GM19043 (cell line): ENCODE data around the gene MRPS34.

Experiments used
- ATAC-seq: cut with Tn5 transposase; IDR thresholded peaks from one replicate; pipeline ENCODE4 v1.9.1; 2021; ENCODE audit warnings: low read depth; ENCODE audit not compliant: unreplicated experiment

MRPS34 gene

GRCh38 chr16:1731603-1732002, 41.3 kb downstream of the MRPS34 start:
- ATAC-seq = no peak

- ATAC-seq = no peak
Observed at GRCh38 chr16:1731073-1731472, 41.9 kb downstream of the MRPS34 start.

GRCh38 chr16:1729445-1729844, 43.5 kb downstream of the MRPS34 start:
- ATAC-seq = no peak

- ATAC-seq = no peak
Observed at GRCh38 chr16:1729026-1729425, 43.9 kb downstream of the MRPS34 start.

DNA sequence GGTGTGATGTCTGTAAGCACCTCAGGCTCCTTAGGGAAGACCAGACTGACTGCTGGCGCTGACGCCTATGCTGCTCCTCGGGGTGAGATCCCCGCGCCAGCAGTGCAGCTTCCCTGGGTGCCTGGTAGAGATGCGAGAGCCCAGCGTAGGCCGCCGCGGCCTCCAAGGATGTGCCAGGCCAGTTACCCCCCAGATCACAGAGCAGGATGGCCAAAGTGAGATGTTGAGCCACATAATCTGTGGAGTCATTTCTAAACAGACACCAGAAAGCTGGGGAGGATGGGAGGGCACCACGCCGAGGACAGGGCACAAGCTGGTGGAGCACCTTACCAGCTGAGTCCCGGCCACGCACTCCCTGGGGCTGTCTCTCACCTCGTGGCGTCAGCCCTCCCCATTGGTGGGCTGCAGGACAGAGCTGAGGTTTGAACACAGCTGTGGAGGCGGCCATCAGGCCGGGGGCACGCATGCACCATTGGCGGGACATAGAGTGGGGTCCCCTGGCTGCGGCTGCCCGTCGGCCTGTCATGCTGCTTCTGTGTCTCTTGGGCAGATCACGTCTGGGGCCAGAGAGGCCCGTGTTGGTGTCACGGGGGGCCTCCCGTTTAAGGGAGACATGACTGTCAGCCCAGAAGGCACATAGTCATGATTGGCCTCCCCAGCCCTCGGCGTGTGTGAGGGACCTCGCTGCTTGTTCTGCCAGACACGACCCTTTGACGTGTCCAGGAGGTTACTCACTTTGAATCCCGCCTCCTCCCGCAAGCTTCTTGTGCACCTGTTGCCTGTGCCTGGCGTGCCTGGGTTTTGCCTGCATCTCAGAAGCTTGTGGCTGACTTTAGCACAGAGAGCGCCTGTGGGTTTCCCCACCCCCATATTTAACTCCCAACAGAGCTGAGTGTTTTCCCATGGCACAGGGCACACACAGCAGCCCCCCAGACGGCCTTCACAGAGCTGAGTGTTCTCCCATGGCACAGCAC, 45.0 kb downstream of the MRPS34 start:
- no peak for ATAC-seq

DNA sequence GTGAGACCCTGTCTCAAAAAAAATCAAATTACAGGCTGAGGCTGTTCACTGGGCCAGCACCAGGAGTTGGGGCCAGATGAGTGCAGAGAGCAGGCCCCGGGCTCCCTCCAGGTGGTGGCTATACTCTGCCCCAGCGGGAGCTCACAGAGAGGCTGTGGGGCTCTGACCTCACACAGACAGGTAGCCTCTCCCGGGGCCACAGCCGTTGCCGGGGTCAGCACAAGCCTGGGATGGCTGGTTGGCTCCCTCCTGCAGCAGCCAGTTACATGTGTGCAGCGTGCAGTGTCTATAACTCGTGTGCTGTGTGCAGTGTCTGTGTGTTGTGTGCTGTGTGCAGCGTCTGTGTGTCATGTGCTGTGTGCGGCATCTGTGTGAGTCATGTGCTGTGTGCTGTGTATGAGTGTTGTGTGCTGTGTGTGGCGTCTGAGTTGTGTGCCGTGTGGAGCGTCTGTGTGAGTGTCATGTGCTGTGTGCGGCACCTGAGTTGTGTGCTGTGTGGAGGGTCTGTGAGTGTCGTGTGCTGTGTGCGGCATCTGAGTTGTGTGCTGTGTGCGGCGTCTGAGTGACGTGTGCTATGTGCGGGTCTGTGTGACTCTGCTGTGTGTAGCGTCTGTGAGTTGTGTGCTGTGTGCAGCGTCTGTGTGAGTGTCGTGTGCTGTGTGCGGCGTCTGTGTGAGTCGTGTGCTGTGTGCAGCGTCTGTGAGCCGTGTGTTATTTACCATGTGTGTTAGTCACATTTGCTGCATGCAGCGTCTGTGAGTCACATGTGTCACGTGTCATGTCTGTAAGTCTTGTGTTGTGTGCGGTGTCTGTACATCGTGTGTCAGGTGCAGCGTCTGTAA, 46.1 kb downstream of the MRPS34 start:
- no peak for ATAC-seq

DNA sequence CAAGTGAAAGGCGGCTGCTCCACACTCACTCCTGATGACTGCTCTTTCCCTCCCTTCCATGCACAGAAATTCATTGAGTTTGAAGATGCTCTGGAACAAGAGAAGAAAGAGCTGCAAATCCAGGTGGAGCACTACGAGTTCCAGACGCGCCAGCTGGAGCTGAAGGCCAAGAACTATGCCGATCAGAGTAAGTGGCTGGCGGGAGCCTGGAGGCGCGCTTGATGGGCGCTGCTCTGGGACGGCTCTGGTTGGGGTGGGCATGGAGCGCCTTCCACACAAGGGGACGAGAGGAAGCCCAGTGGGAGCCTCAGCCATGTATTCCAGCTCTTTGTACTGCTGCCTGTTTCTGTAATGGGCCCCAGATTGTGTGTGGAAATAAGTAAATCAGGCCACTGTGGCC, 48.4 kb downstream of the MRPS34 start:
- no peak for ATAC-seq

DNA sequence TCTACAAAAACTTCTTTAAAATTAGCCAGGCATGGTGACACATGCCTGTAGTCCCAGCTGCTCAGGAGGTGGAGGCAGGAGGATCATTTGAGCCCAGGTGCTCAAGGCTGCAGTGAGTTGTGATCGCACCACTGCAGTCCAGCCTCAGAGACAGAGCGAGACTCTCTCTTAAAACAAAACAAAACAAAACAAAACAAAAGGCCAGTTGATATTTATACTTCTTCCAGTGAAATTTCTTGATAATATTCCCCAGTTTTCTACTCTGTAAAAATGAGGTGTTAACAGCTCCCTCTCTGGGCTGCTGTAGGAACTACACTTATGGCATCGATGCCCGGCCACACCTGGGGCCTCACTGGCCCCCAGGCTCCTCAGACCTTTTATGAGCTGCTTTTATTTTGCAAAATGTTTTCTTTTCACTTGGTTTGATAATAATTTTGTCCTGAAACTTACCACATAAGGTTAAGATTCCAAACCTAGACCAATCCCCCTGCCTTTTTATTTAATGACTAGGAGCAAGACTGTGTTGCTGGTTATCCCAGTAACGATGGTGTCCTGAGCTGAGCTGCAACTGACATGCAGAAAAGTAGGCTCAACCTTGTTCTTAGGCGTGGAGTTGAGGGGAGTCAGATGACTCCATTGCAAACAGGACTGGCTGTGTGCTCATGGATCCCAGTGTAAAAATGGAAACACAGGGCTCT, 49.3 kb downstream of the MRPS34 start:
- no peak for ATAC-seq
